GM18498 (cell line): ENCODE measurements around the gene DEPDC4.
"Not testable (repeated sequence)": the region's sequence is repeated elsewhere in the genome, so short reads cannot be mapped to it uniquely, and the experiment has no call there.

ENCODE experiments used
- ATAC-seq: cut with Tn5 transposase; IDR thresholded peaks from one replicate; pipeline ENCODE4 v1.9.1; 2021; ENCODE audit warnings: mild to moderate bottlenecking, moderate library complexity; ENCODE audit not compliant: unreplicated experiment

Gene DEPDC4

DNA sequence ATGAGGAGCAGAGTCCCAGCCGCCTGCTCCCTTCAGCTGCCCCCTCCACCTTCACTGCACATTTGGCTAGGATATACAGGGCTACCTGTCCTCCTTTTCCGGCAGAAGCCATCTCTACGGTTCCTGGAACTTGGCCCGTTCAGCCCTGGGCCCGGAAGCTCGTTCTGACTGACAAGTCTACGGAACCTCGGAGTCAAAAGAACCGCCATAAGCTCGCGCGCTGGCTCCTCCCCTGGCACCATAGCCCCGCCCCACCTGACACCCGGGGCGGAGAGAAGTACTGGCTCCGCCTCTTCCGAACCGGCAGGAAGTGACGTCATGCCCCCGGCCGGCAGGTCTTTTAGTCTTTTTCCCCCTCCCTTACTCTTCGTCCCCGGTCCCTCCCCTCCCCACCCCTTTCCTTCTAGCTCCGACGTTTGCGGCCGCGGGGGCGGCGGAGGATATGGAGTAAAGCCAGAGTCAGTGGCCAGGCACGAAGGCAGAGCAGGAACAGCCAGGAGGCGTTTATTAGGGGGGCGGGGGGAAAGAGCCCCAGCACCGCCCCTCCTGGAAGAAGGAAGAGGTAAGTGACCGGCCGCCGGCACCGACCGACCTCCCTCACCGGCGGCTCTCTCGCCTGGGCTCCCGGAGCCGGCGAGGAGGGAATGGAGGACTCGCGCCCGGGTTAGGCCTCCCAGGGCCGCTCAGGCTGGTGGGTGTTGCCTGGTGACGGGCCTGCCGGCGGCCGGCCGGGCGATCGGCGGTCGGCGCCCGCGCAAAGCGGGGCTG lies at the start of gene DEPDC4, which contains the start of gene SCYL2:
Gene DEPDC4 (minus strand): TSS at position 245 of the 768 bp plus-strand sequence. CDS start 3 bp downstream, at position 242.
Gene SCYL2 (plus strand): TSS at position 343 of the 768 bp plus-strand sequence. CDS start 15,794 bp downstream, outside the sequence.
- peak; percentile 96 for ATAC-seq

DNA sequence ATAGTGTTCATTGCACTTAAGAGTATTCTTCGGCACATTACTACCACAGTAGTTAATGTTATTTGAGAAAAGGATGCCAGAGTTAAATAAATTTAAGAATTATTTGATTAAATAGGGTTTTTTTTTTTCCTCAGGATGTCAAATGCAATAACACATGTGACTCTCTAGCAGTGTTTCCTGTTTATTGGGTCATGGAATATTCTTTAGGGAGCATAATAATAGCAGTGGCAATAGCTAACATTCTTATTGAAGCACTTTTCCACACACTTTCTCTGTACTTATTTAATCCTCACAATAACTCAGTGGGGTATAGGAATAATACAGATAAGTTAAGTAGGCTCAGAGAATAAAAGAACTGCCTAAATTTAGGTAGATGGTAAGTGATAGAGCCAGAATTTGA lies 44.4 kb upstream of the DEPDC4 start:
- ATAC-seq, result no peak

DNA sequence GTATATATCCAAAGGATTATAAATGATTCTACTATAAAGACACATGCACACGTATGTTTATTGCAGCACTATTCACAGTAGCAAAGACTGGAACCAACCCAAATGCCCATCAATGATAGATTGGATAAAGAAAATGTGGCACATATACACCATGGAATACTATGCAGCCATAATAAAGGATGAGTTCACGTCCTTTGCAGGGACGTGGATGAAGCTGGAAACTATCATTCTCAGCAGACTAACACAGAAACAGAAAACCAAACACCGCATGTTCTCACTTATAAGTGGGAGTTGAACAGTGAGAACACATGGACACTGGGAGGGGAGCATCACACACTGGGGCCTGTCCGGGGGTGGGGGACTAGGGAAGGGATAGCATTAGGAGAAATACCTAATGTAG lies 41.3 kb upstream of the DEPDC4 start:
- ATAC-seq, result not testable (repeated sequence)

DNA sequence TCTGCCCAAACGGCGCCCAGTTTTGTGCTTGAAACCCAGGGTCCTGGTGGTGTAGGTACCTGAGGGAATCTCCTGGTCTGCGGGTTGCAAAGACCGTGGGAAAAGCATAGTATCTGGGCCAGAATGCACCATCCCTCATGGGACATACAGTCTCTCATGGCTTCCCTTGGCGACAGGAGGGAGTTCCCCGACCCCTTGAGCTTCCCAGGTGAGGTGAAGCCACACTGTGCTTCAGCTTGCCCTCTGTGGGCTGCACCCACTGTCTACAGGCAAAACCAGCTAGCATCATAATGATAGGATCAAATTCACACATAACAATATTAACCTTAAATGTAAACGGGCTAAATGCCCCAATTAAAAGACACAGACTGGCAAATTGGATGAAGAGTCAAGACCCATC lies 37.5 kb upstream of the DEPDC4 start:
- ATAC-seq, result not testable (repeated sequence)

DNA sequence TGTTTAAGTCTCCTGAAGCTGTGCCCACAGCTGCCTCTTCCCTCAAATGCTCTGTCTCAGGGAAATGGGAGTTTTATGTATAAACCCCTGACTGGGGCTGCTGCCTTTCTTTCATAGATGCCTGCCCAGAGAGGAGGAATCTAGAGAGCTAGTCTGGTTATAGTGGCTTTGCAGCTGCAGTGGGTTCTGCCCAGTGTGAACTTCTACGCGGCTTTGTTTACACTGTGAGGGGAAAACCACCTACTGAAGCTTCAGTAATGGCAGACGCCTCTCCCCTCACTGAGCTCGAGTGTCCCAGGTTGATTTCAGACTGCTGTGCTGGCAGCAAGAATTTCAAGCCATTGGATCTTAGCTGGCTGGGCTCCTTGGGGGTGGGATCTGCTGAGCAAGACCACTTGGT lies 37.0 kb upstream of the DEPDC4 start:
- no peak for ATAC-seq

DNA sequence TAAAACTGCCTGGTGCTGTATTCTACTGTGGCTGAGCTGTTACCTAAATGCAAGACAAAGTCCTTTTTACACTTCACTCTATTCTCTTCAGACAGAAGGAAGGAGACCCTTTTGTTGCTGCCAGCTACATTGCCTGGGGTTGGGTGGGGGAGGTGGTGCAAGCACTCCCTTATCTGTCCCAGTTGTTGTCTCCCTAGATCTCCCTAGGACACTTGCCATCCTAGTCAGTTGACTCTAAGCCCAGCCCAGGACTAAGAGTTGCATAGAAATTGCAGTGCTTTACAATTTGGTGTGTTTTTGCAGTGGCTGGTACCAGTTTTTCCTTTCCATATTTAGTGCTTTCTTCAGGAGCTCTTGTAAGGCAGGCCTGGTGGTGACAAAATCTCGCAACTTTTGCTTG lies 35.2 kb upstream of the DEPDC4 start:
- no peak for ATAC-seq

DNA sequence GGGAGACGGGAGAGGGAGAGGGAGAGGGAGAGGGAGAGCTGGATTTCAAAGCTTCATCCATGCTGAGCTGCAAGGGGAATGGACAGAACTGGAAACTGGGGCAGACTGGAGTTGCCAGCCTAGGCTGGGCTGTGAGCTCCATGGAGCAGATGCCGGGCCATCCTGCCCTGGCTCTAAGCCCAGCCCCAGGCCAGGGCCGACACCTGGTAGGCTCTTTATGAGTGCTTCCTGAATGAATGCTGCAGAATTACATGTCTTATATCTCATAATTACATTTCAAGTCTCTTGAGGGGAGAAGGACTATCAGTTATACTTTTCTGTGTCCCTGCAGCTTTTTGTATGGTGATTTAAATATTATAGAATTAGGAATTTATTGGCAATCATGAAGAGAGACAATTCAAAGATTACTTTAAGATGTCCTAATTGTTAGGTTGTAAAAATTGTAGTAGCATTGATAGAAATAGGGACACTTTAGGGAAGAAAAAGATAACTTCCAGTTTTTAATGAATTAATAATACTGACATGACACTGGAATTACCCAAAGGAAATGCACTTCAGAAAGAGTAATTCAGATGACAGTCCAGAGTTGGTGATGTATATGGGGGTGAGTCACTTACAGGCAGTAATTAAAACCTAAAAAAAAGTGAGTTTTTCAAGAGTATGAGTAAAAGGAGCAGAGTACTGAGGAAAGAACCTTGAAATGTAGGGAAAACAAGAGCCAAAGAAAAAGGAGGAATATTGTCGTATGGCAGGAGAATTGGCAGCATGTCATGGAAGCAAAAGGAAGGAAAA lies 29.1 kb upstream of the DEPDC4 start:
- no peak for ATAC-seq

DNA sequence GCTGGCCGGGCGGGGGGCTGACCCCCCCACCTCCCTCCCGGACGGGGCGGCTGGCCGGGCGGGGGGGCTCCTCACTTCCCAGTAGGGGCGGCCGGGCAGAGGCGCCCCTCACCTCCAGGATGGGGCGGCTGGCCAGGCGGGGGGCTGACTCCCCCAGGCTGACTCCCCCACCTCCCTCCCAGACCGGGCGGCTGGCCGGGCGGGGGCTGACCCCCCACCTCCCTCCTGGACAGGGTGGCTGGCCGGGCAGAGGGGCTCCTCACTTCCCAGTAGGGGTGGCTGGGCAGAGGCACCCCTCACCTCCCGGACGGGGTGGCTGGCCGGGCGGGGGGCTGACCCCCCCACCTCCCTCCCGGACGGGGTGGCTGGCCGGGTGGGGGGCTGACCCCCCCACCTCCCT lies 27.5 kb upstream of the DEPDC4 start:
- not testable (repeated sequence) for ATAC-seq

DNA sequence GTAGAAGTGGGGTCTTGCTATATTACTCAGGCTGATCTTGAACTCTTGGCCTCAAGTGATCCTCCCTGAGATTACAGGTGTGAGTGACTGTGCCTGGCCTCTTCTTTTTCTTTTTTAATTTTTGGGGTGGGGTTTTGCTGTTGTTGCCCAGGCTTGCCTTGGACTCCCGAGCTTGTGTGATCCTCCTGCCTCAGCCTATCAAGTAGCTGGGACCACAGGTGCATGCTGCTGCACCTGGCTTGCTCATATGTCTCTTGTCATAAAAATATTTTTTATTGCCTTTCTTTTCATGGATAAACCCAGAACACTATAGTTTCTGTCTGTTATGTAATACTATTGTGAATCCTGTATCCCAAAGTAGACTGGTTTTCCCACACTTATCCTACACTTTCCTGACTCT lies 26.1 kb upstream of the DEPDC4 start:
- ATAC-seq, result no peak

DNA sequence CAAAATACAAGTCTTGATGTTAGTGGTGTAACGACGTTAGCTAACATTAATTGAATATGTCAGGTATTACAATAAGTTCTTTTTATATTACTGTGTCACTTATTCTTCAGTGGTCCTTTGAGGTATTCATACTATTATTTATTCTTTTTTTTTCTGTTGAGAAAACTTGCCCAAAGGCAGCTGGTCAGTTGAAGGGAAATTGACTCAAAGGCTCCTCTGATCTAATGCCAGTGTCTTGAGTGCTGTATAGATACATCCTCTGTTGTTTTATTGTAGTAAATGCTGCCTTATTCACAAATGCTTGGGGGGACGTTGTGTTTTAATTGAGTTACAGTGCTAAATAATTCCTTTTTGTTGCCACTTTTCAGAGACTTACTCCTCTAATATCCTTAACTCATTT lies 23.1 kb upstream of the DEPDC4 start:
- no peak for ATAC-seq

DNA sequence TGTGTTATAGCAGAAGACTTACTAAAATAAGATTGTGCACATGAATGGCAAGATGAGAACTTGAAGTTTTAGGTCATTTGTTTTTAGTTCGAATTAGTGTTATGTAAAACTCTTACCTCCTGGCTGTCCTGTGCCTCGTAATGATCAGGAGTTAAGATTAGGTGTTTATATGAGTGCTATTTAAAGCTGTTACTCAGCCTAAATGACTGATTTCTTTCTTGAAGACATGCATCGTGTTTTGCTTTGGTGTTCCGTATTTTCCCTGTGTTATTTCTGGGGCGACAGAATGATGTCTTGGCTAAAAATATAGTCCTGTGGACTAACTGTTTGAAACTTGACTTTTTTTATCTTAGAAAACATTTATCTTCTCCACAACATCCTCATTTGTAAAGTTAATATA lies 22.2 kb upstream of the DEPDC4 start:
- ATAC-seq, result no peak

DNA sequence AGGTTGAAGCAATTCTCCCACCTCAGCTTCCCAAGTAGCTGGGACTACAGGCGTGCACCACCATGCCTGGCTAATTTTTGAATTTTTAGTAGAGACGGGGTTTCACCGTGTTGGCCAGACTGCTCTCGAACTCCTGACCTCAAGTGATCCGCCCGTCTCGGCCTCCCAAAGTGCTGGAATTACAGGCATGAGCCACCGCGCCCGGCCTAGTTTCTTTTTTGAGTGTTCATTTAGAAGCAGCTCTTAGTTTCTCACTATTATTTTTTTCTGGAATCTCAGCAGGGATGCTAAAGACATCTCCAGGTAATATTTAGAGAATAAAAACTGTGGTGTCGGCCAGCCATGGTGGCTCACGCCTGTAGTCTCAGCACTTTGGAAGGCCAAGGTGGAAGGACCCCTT lies 17.7 kb upstream of the DEPDC4 start:
- ATAC-seq, result not testable (repeated sequence)

DNA sequence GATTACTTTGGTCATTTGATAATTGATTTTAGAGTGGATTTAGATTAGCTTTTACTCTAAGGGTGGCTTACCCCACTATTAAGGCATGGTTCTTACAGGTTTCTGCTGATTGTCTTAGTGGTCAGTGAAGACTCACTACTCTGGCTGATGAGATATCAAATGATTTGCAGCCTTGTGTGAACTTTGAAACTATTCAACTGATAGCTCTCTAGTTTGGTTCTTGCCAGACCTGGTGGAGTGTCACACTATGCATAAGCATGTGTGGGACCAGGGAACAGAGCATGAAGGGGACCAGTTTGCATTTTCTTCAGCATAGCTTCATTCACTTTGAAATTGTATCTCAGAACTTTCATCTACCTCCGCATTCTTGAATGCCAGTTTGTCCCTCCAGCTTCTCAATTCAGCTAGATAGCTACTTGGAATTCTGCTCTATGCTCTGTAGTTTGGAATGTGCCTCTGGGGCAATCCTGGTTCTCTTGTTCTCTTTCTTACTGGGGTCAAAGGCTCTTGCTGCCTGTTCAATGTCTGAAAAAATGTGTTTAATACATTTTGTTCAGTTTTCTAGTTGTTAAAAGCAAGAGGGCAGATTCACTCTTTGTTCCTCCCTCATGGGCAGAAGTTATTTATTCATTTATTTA lies 12.8 kb upstream of the DEPDC4 start:
- no peak for ATAC-seq

DNA sequence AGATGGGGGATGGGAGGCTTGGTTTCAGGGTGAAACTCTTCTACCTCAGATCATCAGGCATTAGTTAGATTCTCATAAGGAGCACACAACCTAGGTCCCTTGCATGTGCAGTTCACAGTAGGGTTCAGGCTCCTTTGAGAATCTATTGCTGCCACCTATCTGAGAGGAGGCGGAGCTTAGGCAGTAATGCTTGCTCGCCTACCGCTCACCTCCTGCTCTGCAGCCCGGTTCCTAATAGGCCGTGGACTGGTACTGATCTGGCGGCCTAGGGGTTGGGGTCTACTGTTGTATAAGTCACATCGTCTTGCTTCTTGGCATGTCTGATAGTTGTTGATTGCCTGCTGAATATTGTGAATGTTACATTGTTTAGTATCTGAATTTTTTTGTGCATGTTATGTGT lies 12.3 kb upstream of the DEPDC4 start:
- ATAC-seq, result no peak

DNA sequence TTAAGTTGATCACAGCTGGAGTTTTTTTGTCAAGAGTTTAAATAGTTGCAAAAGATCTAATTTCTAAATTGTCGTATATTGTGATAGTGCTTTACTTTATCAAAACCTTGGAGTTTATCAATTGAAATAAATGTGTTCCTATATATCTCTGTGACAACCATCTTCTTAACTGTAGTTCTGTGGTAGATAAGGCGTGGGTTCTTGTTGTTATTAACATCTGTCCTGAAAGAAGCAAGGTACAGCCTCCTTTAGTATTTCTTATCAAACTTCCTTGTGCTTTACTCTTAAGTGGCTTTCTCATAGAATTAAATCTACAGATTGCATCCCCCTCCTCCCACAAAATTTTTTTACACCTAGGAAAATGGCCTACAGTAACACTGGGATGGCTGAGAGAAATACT lies 7.4 kb upstream of the DEPDC4 start:
- no peak for ATAC-seq

DNA sequence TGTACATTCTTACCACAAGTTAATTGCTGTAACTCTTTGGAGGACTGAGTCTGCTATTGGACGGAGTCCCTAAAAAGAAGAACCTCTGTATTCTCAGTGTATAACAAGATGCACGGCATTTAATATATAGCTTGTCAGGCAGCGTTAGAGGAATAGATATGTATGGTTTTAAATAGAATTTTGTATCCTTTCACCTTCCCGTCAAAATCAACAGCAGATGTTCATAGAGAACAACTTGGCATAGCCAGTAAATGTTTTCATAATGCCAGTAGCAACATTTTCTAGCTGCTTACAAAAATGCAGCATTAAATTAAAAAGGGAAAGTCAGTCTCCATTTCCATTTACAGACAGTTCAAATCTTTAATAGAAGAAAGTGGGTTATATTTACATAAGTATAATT lies 6.9 kb upstream of the DEPDC4 start:
- no peak for ATAC-seq

DNA sequence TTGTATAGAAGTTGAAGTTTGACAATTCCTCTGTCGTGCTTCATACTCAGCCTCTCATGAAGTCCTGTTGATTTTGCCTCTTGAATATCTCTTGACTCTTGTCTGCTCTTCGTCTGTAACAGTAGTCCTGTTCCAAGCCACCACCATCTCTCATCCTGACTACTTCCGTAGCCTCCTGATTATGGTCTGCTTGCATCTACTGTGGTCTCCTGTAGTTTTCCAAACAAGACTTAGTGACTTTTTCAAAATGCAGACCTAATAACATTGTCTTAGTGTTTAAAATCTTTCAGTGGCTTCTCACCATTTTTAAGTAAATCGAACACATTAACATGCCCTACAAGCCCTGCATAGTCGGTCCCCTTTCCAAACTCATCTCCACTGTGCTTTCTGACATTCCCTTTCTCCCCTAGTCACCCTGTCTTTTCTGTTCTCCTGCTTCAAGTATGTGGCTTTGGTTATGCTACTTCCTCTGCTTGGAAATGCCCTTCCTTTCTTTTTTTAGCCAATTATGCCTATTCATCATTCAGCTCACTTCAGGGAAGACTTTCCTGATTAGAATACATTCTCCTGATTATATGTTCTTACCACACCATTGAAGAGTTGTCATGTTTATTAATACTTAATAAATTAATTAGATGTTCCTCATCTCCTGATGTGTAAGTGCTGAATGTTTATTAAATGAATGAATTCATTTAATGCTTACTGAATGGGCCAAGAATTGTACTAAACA lies 2.1 kb upstream of the DEPDC4 start:
- no peak for ATAC-seq

DNA sequence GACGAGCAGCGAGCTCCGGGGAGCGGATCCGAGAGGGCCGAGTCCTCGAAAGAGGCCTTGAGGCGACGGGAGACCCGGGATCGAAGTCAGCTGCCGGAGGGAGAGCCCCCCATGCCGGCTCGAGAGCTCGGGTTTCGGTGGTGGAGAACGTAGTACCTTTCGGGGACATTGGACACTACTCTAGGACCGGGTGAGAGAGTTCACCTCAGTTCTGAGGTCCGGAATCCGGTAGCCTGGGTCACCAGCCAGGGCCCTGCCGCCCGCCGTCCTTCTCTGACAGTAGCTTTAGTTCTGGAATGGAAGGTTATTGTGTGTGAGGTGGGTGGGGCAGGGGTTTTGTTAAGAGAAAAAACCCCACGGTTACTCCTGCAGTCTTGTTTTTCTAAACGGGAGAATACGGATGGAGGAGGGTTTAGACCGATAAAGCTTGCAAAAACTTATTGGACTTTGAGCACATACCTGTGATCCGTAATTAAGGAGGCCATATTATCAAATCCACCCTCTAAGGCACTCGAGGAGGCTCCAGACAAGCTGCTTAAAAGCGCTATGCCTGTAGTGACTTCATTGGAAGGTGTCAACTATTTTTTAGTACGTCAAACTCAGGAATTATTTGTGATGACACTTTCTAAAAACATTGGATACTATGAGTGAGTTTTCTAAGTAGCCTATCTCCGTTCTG lies 863 bp upstream of the DEPDC4 start:
- peak; percentile 17 for ATAC-seq

DNA sequence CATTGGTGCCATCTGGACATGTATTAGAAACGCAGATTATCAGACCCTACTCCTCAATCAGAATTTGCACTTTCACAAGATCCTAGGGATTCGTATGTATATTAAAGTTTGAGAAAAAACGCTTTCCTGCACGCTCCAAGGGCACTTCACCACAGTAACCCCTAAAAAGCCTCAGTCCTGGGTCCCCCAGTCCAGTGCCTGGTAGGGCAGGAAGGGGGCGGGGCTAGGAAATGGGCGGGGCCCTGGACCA lies 369 bp downstream of the DEPDC4 start:
- ATAC-seq, result peak; percentile 85

DNA sequence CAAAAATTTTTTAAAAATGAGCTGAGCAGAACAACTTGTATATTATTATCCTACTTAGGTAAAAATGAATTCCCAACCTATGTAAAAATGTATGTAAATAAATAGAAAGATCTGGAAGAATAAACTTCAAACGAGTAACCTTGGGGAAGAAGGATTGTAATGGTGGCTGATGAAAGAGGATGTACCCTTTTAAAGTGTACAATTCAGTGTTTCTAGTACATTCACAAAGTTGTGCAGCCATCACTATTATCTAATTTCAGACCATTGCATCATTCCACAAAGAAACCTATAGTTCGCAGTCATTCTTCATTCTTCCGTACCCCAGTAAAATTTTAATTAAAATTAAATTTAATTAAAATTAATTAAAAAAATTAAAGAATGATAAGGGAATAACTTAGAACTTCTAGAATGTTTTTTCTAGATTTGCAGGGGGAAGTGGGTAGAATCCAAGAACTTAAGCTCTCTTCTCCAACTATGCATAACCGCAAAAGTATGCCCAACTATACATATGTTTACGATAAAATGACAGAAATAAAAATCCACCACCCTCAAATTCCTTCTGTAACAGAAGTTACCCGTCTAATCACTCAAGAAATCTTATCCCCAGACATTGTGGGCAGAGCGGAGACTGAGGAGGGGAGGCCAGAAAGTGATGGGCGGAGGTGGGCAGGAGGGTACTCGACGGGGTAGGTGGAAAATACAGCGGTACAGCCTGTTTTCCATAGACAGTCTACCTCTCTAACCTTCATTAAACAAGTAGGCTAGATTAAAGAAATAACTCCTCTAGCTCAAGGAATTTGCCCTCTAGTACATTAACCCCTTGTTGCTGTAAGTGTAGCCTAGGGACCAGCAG lies 921 bp downstream of the DEPDC4 start:
- ATAC-seq, result no peak
